Loucy (cell line): ENCODE data around the gene KDELR1.

ENCODE experiments used
- CTCF ChIP-seq: fragments of 200-600 bp; sonication (generic); conservative IDR thresholded peaks from 2 replicates; pipeline ENCODE4 v1.5.1; 2014; ENCODE audit warnings: mild to moderate bottlenecking, antibody characterized with exemption, low read length
- EZH2phosphoT487 ChIP-seq: fragments of 200-600 bp; IDR thresholded peaks from 2 replicates; pipeline ENCODE4 v1.6.1; 2018; ENCODE audit warnings: antibody characterized with exemption, mild to moderate bottlenecking, moderate library complexity, borderline replicate concordance

GRCh38 chr19:48361912-48362311 is 29.4 kb downstream of the KDELR1 start:
- TF ChIP-seq CTCF (no peak), EZH2phosphoT487 (no peak)
